Immature natural killer cell (primary cell): ENCODE results near the gene CBLB. TPM values are rescaled to one million over a fixed set of nuclear protein-coding genes. Genes with fewer than 3 reads are reported as not detected.

Source experiments
- DNase-seq, 3 donors: peaks; one replicate each; pipeline ENCODE4 v3.0.0; 2022; ENCODE audit warnings: mixed read lengths in 1 of 3
- H3K27ac Mint-ChIP-seq, 6 donors: one replicate each; pipeline ENCODE4 v1.8.0; 2020; ENCODE audit warnings: mixed read lengths in 6 of 6, mild to moderate bottlenecking in 5 of 6, inconsistent platforms in 4 of 6, moderate library complexity in 3 of 6
- H3K27me3 Mint-ChIP-seq, 3 donors: one replicate each; pipeline ENCODE4 v1.8.0; 2020 to 2021; ENCODE audit warnings: low read depth in 3 of 3, mild to moderate bottlenecking in 3 of 3, mixed read lengths in 3 of 3, moderate library complexity in 3 of 3, inconsistent platforms in 1 of 3
- H3K36me3 Mint-ChIP-seq, 3 donors: one replicate each; pipeline ENCODE4 v1.8.0; 2020; ENCODE audit warnings: mixed read lengths in 3 of 3, inconsistent platforms in 2 of 3, mild to moderate bottlenecking in 2 of 3
- H3K4me1 Mint-ChIP-seq, 2 donors: one replicate each; pipeline ENCODE4 v1.8.0; 2020; ENCODE audit warnings: inconsistent platforms in 2 of 2, mild to moderate bottlenecking in 2 of 2, mixed read lengths in 2 of 2, moderate library complexity in 1 of 2
- H3K4me3 Mint-ChIP-seq, 5 donors: one replicate each; pipeline ENCODE4 v1.8.0; 2020; ENCODE audit warnings: mild to moderate bottlenecking in 5 of 5, mixed read lengths in 5 of 5, inconsistent platforms in 3 of 5, moderate library complexity in 3 of 5
- H3K9me3 Mint-ChIP-seq, 6 donors: one replicate each; pipeline ENCODE4 v1.8.0; 2020; ENCODE audit warnings: mild to moderate bottlenecking in 6 of 6, mixed read lengths in 6 of 6, inconsistent platforms in 4 of 6, moderate library complexity in 3 of 6
- polyA plus RNA-seq, 3 donors: library from polyadenylated mRNA; unstranded; fragments of 300-500 nt; fragmentation: Illumina TruSeq; gene quantifications; one replicate each; pipeline ENCODE4 v1.2.3, GENCODE V29; 2021

The CBLB gene
- polyA plus RNA-seq, 3 donors from 2014 or later = 27.7 to 62.4 (median 31.5) TPM

GRCh38 chr3:105700575-105700974, 168.2 kb downstream of the CBLB start:
- Mint-ChIP-seq H3K27ac (peak overlapping the region in 5 of 6 donors; percentile 18 to 75 (median 68)), H3K9me3 (no peaks in the 10 kb centered on the region), H3K4me1 (peaks cover 35 to 78% of the 10 kb centered on the region in 2 donors), H3K4me3 (no peak overlapping the region), H3K27me3 (peaks cover 2 to 3% (median 3%) of the 10 kb centered on the region in 3 donors), H3K36me3 (peaks cover 32 to 40% (median 36%) of the 10 kb centered on the region in 3 donors)
- DNase-seq = no peak

GRCh38 chr3:105691633-105692032, 177.2 kb downstream of the CBLB start:
- no peak for DNase-seq
- no peaks in the 10 kb centered on the region for H3K9me3 Mint-ChIP-seq
- H3K27me3 Mint-ChIP-seq = peaks cover 0 to 4% (median 0%) of the 10 kb centered on the region in 3 donors
- H3K27ac Mint-ChIP-seq = peak overlapping the region; percentile 32 to 78 (median 62)
- no peak overlapping the region for H3K4me3 Mint-ChIP-seq
- peaks cover 24 to 56% of the 10 kb centered on the region in 2 donors for H3K4me1 Mint-ChIP-seq
- H3K36me3 Mint-ChIP-seq = peaks cover 9 to 37% (median 28%) of the 10 kb centered on the region in 3 donors

GRCh38 chr3:105691053-105691452, 177.8 kb downstream of the CBLB start:
- H3K36me3 Mint-ChIP-seq = peaks cover 9 to 37% (median 28%) of the 10 kb centered on the region in 3 donors
- peaks cover 0 to 10% (median 0%) of the 10 kb centered on the region in 3 donors for H3K27me3 Mint-ChIP-seq
- H3K4me1 Mint-ChIP-seq = peaks cover 27 to 56% of the 10 kb centered on the region in 2 donors
- peak overlapping the region in 3 of 6 donors; percentile 3 to 42 (median 34) for H3K27ac Mint-ChIP-seq
- no peak overlapping the region for H3K4me3 Mint-ChIP-seq
- no peaks in the 10 kb centered on the region for H3K9me3 Mint-ChIP-seq
- DNase-seq = no peak

- Mint-ChIP-seq H3K4me3 (no peak overlapping the region), H3K9me3 (no peaks in the 10 kb centered on the region), H3K4me1 (peaks cover 24 to 57% of the 10 kb centered on the region in 2 donors), H3K27me3 (peaks cover 0 to 13% (median 1%) of the 10 kb centered on the region in 3 donors), H3K36me3 (peaks cover 15 to 44% (median 31%) of the 10 kb centered on the region in 3 donors), H3K27ac (peak overlapping the region; percentile 1 to 84 (median 51))
- no peak for DNase-seq
Observed at GRCh38 chr3:105688821-105689220, 180.0 kb downstream of the CBLB start.

- Mint-ChIP-seq H3K27ac (peak overlapping the region in 4 of 6 donors; percentile 36 to 69 (median 66)), H3K27me3 (peaks cover 0 to 11% (median 1%) of the 10 kb centered on the region in 3 donors), H3K36me3 (peaks cover 6 to 32% (median 16%) of the 10 kb centered on the region in 3 donors), H3K9me3 (no peaks in the 10 kb centered on the region), H3K4me3 (no peak overlapping the region), H3K4me1 (peaks cover 24 to 34% of the 10 kb centered on the region in 2 donors)
- peak; percentile 25 to 51 (median 42) for DNase-seq
Observed at GRCh38 chr3:105686278-105686897, 182.4 kb downstream of the CBLB start.

- no peaks in the 10 kb centered on the region for H3K9me3 Mint-ChIP-seq
- H3K27ac Mint-ChIP-seq = peak overlapping the region in 4 of 6 donors; percentile 10 to 54 (median 34)
- peaks cover under 1 to 2% of the 10 kb centered on the region in 2 donors for H3K4me1 Mint-ChIP-seq
- peaks cover 19 to 54% (median 34%) of the 10 kb centered on the region in 3 donors for H3K36me3 Mint-ChIP-seq
- DNase-seq = no peak
- peaks cover 0 to 2% (median 0%) of the 10 kb centered on the region in 3 donors for H3K27me3 Mint-ChIP-seq
- no peak overlapping the region for H3K4me3 Mint-ChIP-seq
Observed at GRCh38 chr3:105679951-105680350, 188.9 kb downstream of the CBLB start.

- Mint-ChIP-seq H3K4me1 (peaks cover 2 to 17% of the 10 kb centered on the region in 2 donors), H3K27me3 (peaks cover 0 to 3% (median 2%) of the 10 kb centered on the region in 3 donors), H3K9me3 (no peaks in the 10 kb centered on the region), H3K36me3 (peaks cover 21 to 58% (median 45%) of the 10 kb centered on the region in 3 donors), H3K27ac (peak overlapping the region in 1 of 6 donors; percentile 45), H3K4me3 (no peak overlapping the region)
- DNase-seq = no peak
Observed at GRCh38 chr3:105678017-105678416, 190.8 kb downstream of the CBLB start.

GRCh38 chr3:105676621-105677300, 192.1 kb downstream of the CBLB start:
- Mint-ChIP-seq H3K4me1 (peaks cover 2 to 25% of the 10 kb centered on the region in 2 donors), H3K36me3 (peaks cover 26 to 63% (median 41%) of the 10 kb centered on the region in 3 donors), H3K27ac (peak overlapping the region; percentile 4 to 86 (median 65)), H3K4me3 (no peak overlapping the region), H3K27me3 (peaks cover 0 to 3% (median 2%) of the 10 kb centered on the region in 3 donors), H3K9me3 (no peaks in the 10 kb centered on the region)
- DNase-seq = no peak

GRCh38 chr3:105674437-105675065, 194.3 kb downstream of the CBLB start:
- Mint-ChIP-seq H3K27ac (peak overlapping the region in 5 of 6 donors; percentile 48 to 77 (median 68)), H3K4me1 (peaks cover 2 to 25% of the 10 kb centered on the region in 2 donors), H3K27me3 (peaks cover 0 to 3% (median 2%) of the 10 kb centered on the region in 3 donors), H3K4me3 (no peak overlapping the region), H3K36me3 (peaks cover 21 to 51% (median 29%) of the 10 kb centered on the region in 3 donors), H3K9me3 (no peaks in the 10 kb centered on the region)
- DNase-seq = no peak

- Mint-ChIP-seq H3K27me3 (peaks cover 0 to 5% (median 0%) of the 10 kb centered on the region in 3 donors), H3K4me1 (peaks cover 2 to 30% of the 10 kb centered on the region in 2 donors), H3K4me3 (no peak overlapping the region), H3K36me3 (peaks cover 17 to 56% (median 29%) of the 10 kb centered on the region in 3 donors), H3K9me3 (no peaks in the 10 kb centered on the region), H3K27ac (peak overlapping the region in 2 of 6 donors; percentile 27 to 38)
- no peak for DNase-seq
Observed at GRCh38 chr3:105672996-105673395, 195.8 kb downstream of the CBLB start.

GRCh38 chr3:105662306-105662705, 206.5 kb downstream of the CBLB start:
- H3K27ac Mint-ChIP-seq = peak overlapping the region in 4 of 6 donors; percentile 5 to 36 (median 8)
- peaks cover 7 to 47% of the 10 kb centered on the region in 2 donors for H3K4me1 Mint-ChIP-seq
- H3K9me3 Mint-ChIP-seq = no peaks in the 10 kb centered on the region
- H3K4me3 Mint-ChIP-seq = no peak overlapping the region
- peaks cover 14 to 43% (median 25%) of the 10 kb centered on the region in 3 donors for H3K36me3 Mint-ChIP-seq
- peaks cover 0 to 5% (median 0%) of the 10 kb centered on the region in 3 donors for H3K27me3 Mint-ChIP-seq
- DNase-seq = no peak

- no peak overlapping the region for H3K4me3 Mint-ChIP-seq
- H3K36me3 Mint-ChIP-seq = peaks cover 14 to 50% (median 21%) of the 10 kb centered on the region in 3 donors
- DNase-seq = no peak
- H3K27me3 Mint-ChIP-seq = peaks cover 0 to 5% (median 0%) of the 10 kb centered on the region in 3 donors
- H3K4me1 Mint-ChIP-seq = peaks cover 7 to 48% of the 10 kb centered on the region in 2 donors
- H3K9me3 Mint-ChIP-seq = no peaks in the 10 kb centered on the region
- H3K27ac Mint-ChIP-seq = peak overlapping the region in 1 of 6 donors; percentile 42
Observed at GRCh38 chr3:105661461-105661860, 207.4 kb downstream of the CBLB start.
